ENCODE results near the gene SPOCK3.

DNA sequence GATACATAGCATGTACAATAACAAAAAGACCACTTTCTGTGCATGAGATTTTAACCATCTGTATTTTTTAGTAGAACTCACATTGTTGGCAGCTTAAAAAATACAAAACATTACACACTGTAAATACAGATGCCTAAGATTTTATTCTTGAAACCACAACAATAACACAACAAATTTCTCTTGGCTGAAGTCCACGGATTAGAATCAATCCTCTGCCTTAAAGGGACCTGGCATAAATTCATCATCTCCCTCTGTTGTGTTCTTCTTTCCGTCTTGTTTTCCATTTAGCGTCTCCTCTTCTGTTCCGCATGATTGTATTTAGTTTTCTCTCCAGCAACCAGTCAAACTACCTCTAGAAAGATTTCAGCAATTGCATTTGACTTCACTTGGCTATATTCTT is 231.0 kb downstream of the SPOCK3 start:
- TF ChIP-seq, protein P1, sequence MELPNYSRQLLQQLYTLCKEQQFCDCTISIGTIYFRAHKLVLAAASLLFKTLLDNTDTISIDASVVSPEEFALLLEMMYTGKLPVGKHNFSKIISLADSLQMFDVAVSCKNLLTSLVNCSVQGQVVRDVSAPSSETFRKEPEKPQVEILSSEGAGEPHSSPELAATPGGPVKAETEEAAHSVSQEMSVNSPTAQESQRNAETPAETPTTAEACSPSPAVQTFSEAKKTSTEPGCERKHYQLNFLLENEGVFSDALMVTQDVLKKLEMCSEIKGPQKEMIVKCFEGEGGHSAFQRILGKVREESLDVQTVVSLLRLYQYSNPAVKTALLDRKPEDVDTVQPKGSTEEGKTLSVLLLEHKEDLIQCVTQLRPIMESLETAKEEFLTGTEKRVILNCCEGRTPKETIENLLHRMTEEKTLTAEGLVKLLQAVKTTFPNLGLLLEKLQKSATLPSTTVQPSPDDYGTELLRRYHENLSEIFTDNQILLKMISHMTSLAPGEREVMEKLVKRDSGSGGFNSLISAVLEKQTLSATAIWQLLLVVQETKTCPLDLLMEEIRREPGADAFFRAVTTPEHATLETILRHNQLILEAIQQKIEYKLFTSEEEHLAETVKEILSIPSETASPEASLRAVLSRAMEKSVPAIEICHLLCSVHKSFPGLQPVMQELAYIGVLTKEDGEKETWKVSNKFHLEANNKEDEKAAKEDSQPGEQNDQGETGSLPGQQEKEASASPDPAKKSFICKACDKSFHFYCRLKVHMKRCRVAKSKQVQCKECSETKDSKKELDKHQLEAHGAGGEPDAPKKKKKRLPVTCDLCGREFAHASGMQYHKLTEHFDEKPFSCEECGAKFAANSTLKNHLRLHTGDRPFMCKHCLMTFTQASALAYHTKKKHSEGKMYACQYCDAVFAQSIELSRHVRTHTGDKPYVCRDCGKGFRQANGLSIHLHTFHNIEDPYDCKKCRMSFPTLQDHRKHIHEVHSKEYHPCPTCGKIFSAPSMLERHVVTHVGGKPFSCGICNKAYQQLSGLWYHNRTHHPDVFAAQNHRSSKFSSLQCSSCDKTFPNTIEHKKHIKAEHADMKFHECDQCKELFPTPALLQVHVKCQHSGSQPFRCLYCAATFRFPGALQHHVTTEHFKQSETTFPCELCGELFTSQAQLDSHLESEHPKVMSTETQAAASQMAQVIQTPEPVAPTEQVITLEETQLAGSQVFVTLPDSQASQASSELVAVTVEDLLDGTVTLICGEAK (IDR thresholded peaks at IDR 0.05; ENCODE audit: borderline replicate concordance): no peak
- TF ChIP-seq, protein P2, sequence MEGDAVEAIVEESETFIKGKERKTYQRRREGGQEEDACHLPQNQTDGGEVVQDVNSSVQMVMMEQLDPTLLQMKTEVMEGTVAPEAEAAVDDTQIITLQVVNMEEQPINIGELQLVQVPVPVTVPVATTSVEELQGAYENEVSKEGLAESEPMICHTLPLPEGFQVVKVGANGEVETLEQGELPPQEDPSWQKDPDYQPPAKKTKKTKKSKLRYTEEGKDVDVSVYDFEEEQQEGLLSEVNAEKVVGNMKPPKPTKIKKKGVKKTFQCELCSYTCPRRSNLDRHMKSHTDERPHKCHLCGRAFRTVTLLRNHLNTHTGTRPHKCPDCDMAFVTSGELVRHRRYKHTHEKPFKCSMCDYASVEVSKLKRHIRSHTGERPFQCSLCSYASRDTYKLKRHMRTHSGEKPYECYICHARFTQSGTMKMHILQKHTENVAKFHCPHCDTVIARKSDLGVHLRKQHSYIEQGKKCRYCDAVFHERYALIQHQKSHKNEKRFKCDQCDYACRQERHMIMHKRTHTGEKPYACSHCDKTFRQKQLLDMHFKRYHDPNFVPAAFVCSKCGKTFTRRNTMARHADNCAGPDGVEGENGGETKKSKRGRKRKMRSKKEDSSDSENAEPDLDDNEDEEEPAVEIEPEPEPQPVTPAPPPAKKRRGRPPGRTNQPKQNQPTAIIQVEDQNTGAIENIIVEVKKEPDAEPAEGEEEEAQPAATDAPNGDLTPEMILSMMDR (IDR thresholded peaks at IDR 0.05 in 2 of 3, conservative IDR thresholded peaks at IDR 0.05 in 1 of 3; ENCODE audit: control insufficient read depth in 2 of 3, extremely low read depth in 1 of 3, insufficient read depth in 1 of 3, low read depth in 3 of 3, low read length in 3 of 3): no peak
- no peak for TF ChIP-seq RAD21 (IDR thresholded peaks at IDR 0.05; ENCODE audit: insufficient read depth, low read depth, low read length)
- TF ChIP-seq, protein P3, sequence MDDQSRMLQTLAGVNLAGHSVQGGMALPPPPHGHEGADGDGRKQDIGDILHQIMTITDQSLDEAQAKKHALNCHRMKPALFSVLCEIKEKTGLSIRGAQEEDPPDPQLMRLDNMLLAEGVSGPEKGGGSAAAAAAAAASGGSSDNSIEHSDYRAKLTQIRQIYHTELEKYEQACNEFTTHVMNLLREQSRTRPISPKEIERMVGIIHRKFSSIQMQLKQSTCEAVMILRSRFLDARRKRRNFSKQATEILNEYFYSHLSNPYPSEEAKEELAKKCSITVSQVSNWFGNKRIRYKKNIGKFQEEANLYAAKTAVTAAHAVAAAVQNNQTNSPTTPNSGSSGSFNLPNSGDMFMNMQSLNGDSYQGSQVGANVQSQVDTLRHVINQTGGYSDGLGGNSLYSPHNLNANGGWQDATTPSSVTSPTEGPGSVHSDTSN (IDR thresholded peaks at IDR 0.05; ENCODE audit: insufficient replicate concordance, low read depth, low read length): no peak
- no peak for TF ChIP-seq YY1 (IDR thresholded peaks at IDR 0.05; ENCODE audit: low read depth, low read length)
- TF ChIP-seq KLF5 (IDR thresholded peaks at IDR 0.05; ENCODE audit: partially characterized antibody): no peak
- no peak for TF ChIP-seq PAX8 (IDR thresholded peaks at IDR 0.05)
- TF ChIP-seq, protein P4, sequence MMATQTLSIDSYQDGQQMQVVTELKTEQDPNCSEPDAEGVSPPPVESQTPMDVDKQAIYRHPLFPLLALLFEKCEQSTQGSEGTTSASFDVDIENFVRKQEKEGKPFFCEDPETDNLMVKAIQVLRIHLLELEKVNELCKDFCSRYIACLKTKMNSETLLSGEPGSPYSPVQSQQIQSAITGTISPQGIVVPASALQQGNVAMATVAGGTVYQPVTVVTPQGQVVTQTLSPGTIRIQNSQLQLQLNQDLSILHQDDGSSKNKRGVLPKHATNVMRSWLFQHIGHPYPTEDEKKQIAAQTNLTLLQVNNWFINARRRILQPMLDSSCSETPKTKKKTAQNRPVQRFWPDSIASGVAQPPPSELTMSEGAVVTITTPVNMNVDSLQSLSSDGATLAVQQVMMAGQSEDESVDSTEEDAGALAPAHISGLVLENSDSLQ (IDR thresholded peaks at IDR 0.05): no peak
- no peak for TF ChIP-seq JUNB (IDR thresholded peaks at IDR 0.05)
- no peak for TF ChIP-seq RFX5 (IDR thresholded peaks at IDR 0.05; ENCODE audit: low read depth, low read length)
- TF ChIP-seq SREBF1 (IDR thresholded peaks at IDR 0.05; ENCODE audit: low read length): no peak

Data from GM12878 (cell line).